Measurements from ENCODE around the gene CD93.

Gene CD93

DNA sequence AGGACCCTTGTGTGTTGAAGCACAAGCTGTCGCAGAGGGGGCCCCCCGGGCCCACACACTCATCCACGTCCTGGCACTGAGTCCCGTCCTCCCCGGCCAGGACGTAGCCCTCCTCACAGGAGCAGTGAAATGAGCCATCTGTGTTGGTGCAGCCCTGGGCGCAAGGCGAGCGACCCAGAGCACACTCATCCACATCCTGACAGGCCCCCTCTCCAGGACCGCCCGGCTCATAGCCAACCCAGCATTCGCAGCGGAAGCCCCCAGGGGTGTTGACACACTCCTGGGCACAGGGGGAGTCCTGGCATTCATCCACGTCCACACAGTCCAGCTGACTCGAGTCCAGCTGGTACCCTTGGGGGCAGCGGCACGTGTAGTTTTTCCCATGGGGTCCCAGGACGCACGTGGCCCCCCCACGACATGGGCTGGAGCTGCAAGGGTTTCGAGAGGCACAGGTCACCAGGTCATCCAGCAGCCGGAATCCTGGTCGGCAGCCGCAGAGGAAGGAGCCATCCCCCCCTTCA is 1.2 kb downstream of the CD93 start:
- DNase-seq (ENCODE audit: extremely low read depth in 1 of 2, low read depth in 1 of 2) = no peak

DNA sequence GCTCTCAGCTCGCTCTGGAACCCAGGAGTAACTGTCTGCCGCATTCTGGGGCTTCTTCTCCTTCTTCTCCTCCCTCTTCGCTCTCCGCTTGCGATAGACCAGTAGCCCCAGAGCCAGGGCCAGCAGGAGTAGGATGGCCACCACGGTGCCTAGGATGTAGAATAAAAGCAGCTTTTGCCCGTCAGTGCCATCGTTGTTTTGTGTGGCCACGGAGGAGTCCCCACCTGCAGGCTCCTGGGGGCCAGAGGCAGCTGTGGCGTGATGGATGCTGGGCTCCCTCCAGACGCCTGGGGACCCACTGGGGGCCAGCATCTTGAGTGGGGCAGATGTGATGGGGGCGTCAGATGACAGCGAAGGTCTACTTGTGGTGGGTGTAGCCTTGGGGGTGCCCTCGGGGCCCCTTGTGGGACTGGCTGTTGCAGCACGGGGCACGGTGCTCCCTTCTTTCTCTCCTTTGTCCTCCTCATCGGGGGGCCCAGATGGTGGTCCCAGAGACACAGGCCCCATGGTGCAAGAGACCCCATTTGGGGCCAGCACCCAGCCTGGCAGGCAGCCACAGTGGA is 1.8 kb downstream of the CD93 start:
- DNase-seq (ENCODE audit: extremely low read depth in 1 of 2, low read depth in 1 of 2) = no peak

- DNase-seq (ENCODE audit: extremely low read depth in 1 of 2, low read depth in 1 of 2) = no peak
These were observed 2.4 kb downstream of the CD93 start for GRCh38 chr20:23083553-23084220.

- DNase-seq (ENCODE audit: extremely low read depth in 1 of 2, low read depth in 1 of 2) = no peak
These were observed 3.1 kb downstream of the CD93 start for GRCh38 chr20:23082846-23083552.

DNA sequence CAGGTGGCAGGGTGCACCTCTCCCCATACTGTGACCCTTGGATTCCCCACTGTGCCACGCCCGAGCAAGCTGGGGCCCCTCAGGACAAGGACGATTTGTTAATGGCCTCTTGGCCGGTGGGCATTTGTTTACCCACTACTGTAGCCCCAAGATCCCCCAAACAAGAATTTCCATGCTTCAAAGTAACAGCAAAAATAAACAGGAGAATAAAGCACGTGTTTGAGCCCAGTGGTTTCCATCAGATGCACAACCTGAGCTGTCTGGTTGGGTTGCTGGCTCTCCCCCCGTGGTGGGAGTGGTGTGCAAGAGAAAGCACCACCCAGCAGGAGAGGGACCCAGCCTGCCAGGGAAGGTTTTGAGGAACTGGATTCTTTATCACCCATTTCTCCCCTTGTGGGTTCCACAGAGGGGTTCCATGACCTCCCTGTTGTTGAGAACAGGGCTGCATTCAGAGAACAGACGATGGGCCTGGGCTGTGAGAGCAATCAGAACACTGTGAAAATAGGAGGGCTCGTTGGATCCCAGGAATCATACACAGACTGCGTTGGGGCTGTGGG is 4.8 kb downstream of the CD93 start:
- DNase-seq (ENCODE audit: extremely low read depth in 1 of 2, low read depth in 1 of 2) = no peak

DNA sequence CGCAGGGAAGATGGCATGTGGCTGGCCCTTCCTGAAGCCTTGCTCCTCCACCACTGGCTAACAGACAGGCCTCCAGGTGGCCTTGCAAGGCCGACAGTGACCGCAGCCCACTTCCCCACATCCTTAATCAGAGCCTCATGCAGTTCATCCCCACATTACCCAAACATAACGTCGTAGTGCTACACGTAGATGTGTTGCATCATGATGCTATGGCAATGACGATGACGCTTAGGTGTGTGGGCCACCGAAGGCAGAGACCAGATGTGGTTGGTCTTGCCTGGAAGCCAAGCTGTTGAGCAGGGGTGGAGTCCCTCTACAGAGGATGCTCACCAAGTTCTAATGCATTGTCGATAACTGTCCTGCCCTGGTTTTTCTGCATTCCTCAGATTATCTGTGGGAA is 5.6 kb downstream of the CD93 start:
- no peak for DNase-seq (ENCODE audit: extremely low read depth in 1 of 2, low read depth in 1 of 2)

DNA sequence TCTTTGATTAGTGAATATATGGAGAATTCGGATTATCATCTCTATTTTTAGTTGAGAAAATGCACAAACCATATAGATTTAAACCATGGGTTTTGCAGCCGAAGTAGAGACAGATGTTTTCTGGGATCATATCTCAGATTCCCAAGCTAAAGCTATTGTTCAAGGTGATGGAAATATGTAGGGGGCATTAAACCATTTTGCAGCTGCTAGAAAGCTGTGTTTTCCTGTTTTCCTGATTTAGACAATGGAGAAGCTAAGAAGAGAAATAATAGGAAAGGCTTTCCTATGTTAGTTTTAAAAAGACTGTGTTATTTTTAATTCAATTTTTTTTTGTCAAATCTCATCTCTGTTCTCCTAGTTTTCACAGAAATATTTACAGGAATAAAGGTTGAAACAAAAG is 6.2 kb downstream of the CD93 start:
- no peak for DNase-seq (ENCODE audit: extremely low read depth in 1 of 2, low read depth in 1 of 2)

- no peak for DNase-seq (ENCODE audit: extremely low read depth in 1 of 2, low read depth in 1 of 2)
These were observed 7.1 kb downstream of the CD93 start for GRCh38 chr20:23079016-23079351.

GRCh38 chr20:23078351-23079015 is 7.6 kb downstream of the CD93 start:
- DNase-seq (ENCODE audit: extremely low read depth in 1 of 2, low read depth in 1 of 2) = no peak

- no peak for DNase-seq (ENCODE audit: extremely low read depth in 1 of 2, low read depth in 1 of 2)
These were observed 8.8 kb downstream of the CD93 start for GRCh38 chr20:23077277-23077676.

DNA sequence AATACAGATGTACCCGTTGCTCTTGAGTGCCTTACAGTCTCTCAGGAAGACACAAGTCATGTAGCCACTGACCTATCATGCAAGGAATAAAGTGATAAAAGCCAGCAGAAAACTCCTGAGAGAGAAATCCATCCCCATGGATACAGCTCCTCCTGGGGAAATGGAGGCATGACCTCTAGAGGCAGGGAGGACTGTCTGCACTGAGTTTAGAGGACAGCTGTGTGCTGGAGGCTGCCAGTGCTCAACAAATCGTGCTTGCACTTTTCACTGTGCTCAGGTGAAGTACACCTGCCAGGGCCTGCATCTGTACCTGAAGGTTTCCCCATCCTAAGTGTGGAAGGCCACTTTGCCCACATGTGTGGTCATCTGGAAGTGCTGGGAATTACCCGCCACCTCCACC is 12.1 kb downstream of the CD93 start:
- no peak for DNase-seq (ENCODE audit: extremely low read depth in 1 of 2, low read depth in 1 of 2)

DNA sequence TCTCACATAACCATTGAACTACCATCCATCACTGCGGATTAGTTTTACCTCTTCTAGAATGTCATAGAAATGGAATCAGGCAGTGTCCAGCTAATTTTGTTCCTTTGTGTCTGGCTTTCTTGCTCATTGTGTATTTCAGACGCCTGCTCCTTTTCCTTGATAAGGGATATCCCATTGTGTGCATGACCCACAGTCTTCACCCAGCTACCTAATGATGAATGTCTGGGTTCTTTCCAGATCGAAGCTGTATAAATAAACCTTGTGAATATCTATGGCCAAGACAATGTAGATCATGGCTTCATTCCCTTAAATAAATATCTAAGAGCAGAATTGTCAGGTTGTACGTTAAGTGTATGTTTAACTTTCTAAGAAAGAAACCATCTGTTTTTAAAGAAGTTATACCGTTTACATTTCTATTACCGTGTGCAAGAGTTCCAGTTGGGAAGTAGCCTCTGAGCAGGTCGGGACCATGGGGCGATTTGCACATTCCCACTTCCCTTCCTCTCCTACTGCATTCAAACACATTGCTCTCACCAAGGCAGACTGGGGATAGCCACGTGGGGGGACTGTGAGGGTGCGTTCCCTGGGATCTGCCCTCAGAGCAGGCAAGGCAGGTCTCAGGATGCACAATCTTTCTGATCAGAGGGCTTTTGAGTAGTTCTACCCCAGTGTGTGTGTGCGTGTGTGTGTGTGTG is 13.1 kb downstream of the CD93 start:
- no peak for DNase-seq (ENCODE audit: extremely low read depth in 1 of 2, low read depth in 1 of 2)

DNA sequence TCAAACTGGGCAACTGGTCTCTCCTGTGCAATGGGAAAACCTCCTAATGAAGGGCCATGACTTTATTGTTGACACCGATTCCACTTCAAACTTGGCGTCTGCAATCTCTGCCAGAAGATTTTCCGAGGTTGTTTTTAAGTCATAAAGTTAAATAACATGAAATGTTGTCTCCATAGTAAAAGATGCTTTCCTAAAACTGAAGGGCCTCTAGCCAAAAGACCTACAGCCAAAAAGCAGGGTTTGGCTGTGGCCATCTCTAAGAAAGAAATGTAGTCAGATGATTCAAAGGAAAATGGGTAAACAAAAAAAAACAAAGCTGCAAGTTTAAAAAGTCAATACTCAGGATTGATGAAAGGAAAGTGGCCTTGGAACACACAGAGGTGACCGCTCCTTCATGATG is 14.1 kb downstream of the CD93 start:
- DNase-seq (ENCODE audit: extremely low read depth in 1 of 2, low read depth in 1 of 2) = no peak

- no peak for DNase-seq (ENCODE audit: extremely low read depth in 1 of 2, low read depth in 1 of 2)
These were observed 14.7 kb downstream of the CD93 start for GRCh38 chr20:23071398-23071797.

- no peak for DNase-seq (ENCODE audit: extremely low read depth in 1 of 2, low read depth in 1 of 2)
These were observed 17.0 kb downstream of the CD93 start for GRCh38 chr20:23069108-23069507.

GRCh38 chr20:23068283-23068682 is 17.8 kb downstream of the CD93 start:
- DNase-seq (ENCODE audit: extremely low read depth in 1 of 2, low read depth in 1 of 2) = no peak

- DNase-seq (ENCODE audit: extremely low read depth in 1 of 2, low read depth in 1 of 2) = no peak
These were observed 19.4 kb downstream of the CD93 start for GRCh38 chr20:23066772-23067171.

- DNase-seq (ENCODE audit: extremely low read depth in 1 of 2, low read depth in 1 of 2) = no peak
These were observed 20.6 kb downstream of the CD93 start for GRCh38 chr20:23065266-23066201.

GRCh38 chr20:23063581-23063980 is 22.5 kb downstream of the CD93 start:
- no peak for DNase-seq (ENCODE audit: extremely low read depth in 1 of 2, low read depth in 1 of 2)

DNA sequence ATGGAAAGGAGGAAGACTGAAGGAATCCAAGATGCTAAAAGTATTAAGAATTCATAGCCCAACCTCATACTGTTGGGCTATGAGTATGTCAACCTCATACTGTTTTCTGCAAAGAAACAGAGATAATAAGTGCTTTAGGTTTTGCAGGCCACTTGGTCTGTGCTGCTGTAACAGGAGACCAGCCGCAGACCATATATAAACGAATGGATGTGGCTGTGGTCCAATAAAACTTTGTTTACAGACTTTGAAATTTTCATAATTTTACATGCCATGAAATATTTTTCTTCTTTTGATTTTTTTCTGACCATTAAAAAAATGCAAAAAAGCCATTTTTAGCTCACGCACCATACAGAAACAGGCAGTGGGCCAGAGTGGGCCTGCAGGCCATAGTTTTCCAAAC is 23.0 kb downstream of the CD93 start:
- DNase-seq (ENCODE audit: extremely low read depth in 1 of 2, low read depth in 1 of 2) = no peak

All from activated CD8-positive, alpha-beta memory T cell treated with anti-CD3 and anti-CD28 coated beads for 1 hour (primary cell).